HG02943 (cell line): ENCODE data around the gene FBLL1.
"Not testable (repeated sequence)": the region's sequence is repeated elsewhere in the genome, so short reads cannot be mapped to it uniquely, and the experiment has no call there.

Experiments used
- ATAC-seq: cut with Tn5 transposase; IDR thresholded peaks from one replicate; pipeline ENCODE4 v1.9.1; 2021; ENCODE audit warnings: mild to moderate bottlenecking, low read depth, moderate library complexity; ENCODE audit not compliant: unreplicated experiment

The FBLL1 gene

DNA sequence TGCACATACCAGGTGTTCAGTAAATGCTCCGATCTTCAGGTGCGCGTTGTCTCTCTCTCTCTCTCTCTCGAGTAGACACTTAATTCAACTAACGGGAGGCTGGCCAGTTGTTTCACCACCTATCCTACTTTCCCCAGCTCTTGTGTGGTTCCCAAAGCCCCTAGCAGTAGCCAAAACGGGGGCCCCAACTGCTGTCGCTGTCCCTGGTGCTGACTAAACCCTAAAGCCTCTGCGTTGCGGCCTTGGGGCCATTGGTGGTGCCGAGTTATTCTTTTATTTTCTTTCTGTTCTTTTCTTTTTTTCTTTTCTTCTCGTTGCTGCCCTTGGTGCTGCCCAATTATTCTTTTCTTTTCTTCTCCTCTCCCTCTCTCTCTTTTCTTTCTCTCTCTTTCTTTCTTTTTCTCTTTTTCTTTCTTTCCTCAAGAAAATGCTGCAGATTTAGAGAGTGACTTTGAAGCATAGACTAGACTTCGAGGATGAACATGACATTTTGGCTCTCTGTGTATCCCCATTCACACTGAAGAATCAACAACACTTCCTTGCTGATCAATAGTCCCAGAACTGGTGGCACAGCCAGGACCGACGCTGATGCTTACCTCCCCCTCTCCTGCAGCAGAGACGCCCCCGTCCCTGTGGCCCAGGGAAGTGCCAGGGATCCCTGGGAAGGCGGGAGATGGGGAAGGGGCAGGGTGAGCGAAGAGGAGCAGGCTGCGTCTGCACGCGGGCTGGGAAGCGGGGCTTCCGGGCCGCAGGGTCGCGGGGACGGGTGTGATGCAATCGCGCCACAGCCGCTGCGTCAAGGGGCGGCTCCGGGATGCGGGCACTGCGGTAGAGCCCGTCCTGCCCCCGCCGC, at the start of gene FBLL1:
FBLL1 (plus strand) TSS at position 785 of the 853 bp plus-strand sequence. CDS start 200 bp downstream, outside the sequence.
- ATAC-seq, result no peak

DNA sequence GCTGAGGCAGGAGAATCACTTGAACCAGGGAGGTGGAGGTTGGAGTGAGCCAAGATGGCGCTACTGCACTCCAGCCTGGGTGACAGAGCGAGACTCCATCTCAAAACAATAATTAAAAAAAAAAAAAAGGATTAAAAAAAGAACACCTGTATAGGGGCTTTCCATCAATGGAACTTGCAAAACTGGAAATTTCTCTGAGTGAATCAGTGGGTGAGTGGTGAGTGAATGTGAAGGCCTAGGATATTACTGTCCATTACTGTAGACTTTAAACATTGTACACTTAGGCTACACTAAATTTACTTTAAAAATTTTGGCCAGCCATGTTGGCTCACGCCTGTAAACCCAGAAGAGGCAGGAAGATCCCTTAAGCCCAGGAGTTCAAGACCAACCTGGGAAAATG, 48.5 kb upstream of the FBLL1 start:
- no peak for ATAC-seq

DNA sequence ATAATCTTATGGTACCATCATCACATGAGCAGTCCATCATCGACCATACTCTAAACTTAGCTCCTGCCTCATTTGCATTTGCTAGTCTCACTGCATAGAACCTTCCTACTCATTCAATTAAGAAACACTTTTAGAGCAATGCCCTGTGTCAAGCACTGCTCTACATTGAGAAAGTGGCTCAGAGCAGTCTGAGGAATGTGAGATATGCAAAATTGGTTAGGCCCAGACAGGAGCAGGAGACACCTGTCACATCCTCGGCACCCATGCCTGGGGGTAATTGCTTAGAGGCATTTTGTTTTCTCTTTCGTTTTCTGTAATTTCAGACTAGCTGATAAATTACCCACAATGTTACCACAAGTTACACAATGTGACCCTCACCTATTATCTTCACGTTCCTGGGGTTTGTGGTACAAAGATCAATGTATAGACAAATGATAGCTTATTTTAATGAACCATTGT, 47.7 kb upstream of the FBLL1 start:
- ATAC-seq, result peak; percentile 96

DNA sequence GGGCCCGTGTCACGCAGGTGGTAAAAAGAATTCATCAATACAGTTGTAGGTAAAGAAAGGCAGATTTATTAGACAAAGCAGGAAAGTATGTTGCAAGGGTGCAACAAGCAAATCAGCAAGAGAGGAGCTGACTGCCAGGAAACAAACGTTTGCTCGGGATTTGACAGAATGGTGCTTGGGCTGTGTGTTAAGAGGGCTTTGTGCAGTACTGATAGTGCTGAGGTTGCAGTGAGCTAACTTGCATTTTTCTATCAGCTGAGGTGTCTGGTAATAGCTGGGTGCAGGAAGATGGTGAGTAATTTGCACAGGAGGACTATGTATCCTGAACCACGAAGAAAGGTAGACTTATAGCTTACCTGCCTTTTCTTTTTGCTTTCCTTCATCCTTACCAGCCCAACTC, 46.7 kb upstream of the FBLL1 start:
- no peak for ATAC-seq

DNA sequence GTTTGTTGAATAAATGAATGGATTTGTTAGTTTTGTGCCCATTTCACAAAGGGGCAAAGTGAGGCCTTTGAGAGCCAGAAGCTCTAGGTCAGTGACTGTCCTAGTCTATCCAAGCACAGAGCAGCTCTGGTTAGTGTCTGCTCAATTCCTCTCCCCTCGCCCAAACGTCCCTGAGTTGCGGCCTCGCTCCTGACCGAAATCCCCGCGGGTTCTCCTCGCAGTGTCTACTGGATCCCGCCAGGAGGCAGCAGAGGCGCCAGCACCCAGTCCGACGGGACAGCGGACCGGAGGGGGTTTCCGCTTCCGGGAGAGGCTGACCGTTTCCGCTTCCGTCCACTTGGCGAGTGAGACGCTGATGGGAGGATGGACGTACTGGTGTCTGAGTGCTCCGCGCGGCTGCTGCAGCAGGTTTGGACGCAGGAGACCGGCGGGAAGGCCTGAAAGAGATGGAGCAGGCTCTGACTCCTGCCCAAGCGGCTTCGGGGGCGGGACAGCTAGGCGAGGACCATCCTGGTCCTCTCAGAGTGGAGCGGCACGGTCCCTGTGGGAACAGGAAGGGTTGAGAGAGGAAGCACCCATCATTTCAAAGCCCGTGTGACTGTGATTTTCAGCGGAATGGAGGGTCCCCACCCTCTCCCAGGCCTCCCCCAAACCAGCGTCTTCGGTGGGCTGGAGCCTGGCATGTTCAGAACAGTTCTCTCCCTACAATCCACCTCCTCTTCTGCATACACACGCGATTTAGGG, 42.8 kb upstream of the FBLL1 start, which contains the start of gene RARS1:
RARS1 (plus strand) TSS at position 336 of the 744 bp plus-strand sequence; CDS start at position 364, 28 bp downstream.
- peak; percentile 79 for ATAC-seq

DNA sequence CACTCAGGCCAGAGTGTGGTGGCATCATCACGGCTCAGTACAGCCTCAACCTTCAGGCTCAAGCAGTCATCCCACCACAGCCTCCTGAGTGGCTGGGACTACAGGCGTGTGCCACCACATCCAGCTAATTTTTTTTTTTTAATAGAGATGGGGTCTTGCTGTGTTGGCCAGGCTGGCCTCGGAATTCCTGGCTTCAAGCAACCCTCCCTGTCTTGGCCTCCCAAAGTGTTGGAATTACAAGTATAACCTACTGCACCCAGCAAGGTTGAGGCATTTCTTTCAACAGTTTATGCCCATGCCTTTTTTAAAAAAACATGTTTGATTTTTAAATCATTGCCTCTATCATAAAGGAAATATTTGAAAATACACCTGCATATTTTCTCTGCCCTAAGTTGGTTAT, 40.0 kb upstream of the FBLL1 start:
- no peak for ATAC-seq

DNA sequence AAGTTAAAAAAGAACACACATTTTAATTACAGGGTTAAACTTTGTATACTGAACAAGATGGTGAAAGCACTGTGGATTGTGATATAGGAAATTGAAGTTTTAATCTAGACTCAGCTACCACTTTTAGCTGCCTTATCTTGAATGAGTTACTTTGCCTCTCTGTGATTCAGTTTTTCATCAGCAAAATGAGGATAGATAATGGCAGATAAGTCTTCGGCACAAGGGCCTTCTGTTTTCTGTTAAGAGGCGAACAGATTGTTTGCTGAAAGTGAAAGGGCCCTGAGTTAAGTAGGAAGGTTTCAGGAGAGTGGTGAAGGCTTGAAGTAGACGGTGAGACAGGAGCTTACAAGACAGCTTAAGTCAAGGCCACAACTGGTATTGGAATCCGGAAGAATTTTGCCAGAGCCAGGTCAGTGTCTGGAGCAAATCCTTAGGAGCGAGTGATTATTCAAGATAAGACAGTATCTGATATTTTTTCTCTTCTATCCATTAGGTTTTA, 35.0 kb upstream of the FBLL1 start:
- ATAC-seq, result no peak

DNA sequence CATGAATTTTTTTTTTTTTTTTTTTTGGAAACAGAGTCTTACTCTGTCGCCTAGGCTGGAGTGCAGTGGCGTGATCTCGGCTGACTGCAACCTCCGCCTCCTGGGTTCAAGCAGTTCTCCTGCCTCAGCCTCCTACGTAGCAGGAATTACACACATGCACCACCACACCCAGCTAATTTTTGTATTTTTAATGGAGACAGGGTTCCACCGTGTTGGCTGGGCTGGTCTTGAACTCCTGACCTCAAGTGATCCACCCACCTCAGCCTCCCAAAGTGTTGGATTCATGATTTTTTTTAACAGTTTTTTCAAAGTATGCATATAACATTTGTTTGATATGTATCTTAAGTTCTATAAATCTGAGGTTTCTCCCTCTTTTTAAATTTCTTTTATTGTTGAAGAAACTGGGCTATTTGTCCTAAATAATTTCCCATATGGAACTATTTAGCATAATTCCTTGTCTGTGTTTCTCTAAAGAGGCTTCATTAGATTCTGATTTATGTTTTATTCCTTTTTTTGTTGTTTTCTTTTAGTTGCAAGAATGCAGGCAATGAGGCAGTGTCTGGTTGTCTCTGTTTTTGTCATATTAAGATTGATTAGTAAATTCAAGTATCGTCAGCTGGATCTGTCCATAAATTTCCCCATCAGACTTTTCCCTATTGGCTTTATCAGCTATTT, 26.4 kb upstream of the FBLL1 start:
- ATAC-seq, result no peak

DNA sequence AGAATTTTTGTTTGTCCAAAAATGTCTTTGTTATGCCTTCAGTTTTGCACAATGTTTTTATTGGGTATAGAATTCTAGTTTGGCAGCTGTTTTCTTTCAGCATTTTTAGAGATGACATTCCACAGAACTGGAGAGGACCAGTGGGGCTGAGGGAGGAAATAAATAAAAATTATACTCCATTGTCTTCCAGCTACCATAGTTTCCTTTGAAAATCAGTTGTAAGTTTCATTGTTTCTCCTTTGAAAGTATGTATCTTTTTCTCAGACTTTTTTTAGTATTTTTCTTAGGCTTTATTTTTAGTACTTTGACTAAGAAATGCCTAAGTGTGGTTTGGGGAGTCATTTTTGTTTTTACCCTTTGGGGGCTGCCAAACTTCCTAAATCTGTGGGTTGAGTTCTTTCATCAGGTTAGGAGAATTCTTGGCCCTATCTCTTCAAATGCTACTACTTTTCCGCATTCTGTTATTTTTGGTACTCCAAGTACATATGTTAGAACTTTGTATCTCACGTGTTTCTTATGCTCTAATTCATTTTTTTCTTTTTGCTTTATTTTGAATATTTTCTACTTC, 15.2 kb upstream of the FBLL1 start:
- ATAC-seq, result no peak

DNA sequence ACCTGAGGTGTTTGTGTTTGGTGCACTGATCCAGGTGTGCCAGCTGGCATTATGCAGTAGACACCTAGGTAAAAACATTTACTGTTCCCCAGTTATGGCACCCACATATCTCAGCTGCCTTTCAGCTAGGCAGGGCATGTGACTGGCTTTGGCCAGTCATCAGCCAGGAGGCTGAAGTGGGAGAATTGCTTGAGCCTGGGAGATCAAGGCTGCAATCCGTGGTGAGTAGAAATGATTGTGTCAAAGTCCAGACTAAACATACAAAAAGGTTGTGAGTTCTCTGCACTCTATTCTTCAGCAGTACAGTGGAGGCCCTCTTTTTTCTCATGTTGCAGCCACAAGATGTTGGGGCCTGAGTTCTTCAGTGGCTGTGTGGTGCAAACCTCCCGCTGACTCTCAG, 3.2 kb upstream of the FBLL1 start:
- no peak for ATAC-seq

DNA sequence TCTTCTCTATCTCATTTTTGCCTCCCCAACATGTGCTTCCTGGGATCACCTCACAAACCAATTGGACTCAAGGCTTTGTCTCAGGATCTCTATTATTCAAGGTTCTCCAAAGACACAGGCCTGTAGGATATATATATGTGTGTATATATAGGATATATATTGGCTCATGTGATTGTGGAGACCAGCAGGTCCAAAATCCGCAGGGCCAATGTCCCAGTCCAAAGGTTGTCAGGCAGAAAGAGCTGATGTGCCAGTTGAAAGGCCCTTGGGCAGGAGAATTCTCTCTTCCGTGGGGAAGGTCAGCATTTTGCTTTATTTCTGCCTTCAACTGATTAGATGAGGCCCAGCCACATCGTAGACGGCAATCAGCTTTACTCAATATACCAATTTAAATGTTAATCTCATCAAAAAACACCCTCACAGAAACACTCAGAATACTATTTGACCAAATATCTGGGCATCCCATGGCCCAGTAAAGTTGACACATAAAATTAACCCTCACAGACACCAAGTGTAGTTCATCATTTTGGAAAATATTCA, 1.3 kb upstream of the FBLL1 start:
- ATAC-seq, result no peak

DNA sequence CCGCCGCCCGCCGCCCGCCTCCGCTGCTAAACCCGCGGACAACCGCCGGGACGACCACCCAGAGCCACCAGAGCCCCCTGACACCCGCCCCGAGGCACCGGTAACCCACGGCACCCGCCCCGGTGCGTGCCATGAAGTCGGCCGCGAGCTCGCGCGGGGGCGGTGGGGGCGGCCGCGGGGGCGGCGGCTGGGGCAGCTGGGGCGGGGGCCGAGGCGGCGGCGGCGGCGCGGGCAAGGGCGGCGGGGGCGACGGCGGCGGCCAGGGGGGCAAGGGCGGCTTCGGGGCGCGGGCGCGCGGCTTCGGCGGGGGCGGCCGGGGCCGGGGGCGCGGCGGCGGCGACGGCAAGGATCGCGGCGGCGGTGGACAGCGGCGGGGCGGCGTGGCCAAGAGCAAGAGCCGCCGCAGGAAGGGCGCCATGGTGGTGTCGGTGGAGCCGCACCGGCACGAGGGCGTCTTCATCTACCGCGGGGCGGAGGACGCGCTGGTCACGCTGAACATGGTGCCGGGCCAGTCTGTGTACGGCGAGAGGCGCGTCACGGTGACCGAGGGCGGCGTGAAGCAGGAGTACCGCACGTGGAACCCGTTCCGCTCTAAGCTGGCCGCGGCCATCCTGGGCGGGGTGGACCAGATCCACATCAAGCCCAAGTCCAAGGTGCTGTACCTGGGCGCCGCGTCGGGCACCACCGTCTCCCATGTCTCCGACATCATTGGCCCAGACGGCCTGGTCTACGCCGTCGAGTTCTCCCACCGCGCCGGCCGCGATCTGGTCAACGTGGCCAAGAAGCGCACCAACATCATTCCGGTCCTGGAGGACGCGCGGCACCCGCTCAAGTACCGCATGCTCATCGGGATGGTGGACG, 499 bp downstream of the FBLL1 start:
- no peak for ATAC-seq

DNA sequence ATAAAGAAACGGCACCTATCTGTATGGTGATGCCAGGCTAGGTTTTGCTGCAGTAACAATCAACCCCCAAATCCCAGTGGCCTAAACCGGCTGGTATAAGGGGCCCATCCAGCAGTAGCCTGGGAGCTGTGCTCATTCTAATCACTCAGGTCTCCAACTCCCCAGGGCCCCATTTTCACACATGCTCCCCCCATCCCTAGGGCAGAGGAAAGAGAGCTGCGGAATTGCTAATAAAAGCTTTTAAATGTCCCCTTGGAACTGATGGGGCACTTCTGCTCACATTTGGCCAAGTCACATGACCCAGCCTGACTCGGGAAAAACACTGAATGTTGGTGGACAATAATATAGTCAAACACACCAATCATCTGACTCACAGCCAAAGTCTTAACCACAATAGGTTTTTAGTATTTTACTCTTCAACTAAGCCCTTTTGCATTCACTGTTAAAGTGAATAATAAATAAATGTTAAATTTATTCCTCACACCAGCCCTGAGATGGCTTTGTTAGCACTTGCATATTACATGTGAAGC, 1.6 kb downstream of the FBLL1 start:
- no peak for ATAC-seq

DNA sequence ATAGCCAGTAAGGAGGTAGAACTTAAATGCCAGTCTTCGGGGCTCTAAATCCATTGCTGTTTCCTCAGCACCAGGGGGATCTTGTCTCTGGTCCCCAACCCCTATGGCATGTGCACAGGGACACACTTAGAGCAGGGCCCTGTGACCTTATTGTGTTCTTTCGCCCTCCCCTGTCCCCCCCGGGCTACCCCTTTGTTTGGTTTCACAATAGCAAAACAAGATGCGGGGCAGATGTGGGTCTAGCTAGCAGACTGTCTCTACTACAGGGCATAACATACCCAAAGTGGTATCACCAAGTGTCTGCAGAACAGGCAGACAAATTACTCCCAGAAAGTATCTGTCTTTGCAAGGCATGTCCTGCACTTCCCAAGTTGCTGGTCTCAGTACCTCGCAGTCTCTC, 2.1 kb downstream of the FBLL1 start:
- ATAC-seq, result no peak

DNA sequence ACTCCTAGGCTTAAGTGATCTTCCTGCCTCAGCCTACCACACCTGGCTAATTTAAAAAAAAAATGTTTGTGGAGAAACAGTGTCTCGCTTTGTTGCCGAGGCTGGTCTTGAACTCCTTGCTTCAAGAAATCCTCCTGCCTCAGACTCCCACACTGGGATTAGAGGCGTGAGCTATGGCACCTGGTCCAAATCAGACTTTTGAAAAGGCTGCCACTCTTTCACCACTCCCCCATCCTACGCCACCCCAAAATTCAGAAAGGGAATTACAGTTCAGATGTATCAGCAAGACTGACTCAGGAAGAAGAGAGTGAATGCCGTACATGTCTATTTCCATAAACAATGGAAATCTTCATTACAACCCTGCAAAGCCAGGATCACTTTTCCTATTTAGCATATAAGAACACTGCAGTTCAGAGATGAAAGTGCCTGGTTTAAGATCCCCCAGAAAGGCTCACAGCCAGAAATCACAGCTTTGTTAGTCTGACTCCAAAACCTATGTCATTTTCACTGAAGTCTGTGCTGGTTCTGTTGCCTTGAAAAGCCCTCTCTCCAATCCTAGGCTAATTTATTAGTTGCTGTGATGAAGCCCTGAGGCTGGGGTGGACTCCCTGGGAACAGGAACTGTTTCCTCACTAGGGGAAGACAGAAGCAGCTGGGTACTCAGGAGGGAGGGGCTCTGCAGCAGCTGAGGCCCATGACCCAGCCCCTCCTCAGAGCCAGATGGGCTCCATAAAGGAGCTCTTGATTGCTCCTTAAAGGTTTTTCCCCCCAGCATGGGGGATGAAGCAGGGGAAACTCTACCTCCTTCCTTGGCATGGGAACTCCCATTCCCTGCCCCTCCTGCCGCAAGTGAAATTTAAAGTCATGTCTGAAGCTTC, 3.1 kb downstream of the FBLL1 start:
- ATAC-seq, result no peak

DNA sequence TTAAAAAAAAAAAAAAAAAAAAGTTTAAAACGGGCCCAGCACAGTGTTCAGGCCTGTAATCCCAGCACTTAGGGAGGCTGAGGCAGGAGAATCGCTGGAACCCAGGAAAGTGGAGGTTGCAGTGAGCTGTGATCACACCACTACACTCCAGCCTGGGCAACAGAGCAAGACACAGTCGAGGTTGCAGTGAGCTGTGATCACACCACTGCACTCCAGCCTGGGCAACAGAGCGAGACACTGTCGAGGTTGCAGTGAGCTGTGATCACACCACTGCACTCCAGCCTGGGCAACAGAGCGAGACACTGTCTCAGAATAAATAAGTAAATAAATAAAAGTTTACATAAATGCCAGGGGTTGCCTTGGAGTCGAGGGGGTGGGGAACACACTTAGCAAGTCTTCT, 5.2 kb downstream of the FBLL1 start:
- not testable (repeated sequence) for ATAC-seq

DNA sequence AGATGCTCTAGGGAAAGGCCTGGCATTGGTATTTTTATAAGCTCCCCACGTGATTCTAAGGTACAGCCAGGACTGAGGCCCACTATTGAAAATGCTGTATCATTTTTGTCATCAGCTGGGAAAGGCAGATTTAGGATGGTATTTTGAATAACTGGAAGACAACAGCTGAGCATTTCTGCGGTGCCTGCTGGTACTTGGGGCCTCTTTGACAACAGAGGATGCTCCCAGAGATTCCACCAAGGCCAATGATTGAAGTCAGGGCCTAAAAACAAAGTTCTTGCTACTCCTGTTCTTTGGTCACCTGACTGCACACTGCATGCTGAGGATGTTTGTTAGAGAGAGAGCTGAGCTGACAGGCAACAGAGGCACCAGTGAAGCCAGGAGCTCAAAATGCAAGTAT, 8.1 kb downstream of the FBLL1 start:
- ATAC-seq, result no peak

DNA sequence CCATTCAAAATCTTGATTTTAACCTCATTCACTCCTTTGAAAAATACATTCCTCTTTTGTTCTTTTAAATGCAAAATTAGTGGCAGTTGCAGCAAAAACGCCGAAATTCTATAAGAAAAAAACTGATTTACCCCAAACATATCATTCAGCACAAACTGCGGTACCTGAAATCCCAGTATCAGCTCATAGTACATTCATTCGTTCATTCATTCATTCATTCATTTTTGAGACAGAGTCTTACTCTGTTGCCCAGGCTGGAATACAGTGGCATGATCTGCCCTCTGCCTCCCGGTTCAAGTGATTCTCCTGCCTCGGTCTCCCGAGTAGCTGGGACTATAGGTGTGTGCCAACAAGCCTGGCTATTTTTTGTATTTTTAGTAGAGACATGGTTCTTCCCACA, 20.4 kb downstream of the FBLL1 start:
- no peak for ATAC-seq
